SK-N-MC (cell line): ENCODE measurements around the gene PIKFYVE.
"Not testable (repeated sequence)": the region's sequence is repeated elsewhere in the genome, so short reads cannot be mapped to it uniquely, and the experiment has no call there.

Source experiments
- DNase-seq: peaks from one replicate; pipeline ENCODE4 v3.0.0-alpha.2; 2011; ENCODE audit warnings: low read depth, low spot score
- H3K27ac ChIP-seq: fragments of 200-600 bp; sonication (generic); 2 replicates; pipeline ENCODE4 v1.5.1; 2016; ENCODE audit warnings: mixed run types
- H3K36me3 ChIP-seq: fragments of 200-600 bp; sonication (generic); 2 replicates; pipeline ENCODE4 v1.6.1; 2017; ENCODE audit warnings: antibody characterized with exemption, low read length, mixed read lengths; ENCODE audit not compliant: insufficient read depth
- H3K4me3 ChIP-seq: fragments of 200-600 bp; sonication (generic); 2 replicates; pipeline ENCODE4 v1.5.1; 2016
- H3K9ac ChIP-seq: fragments of 200-600 bp; sonication (generic); 2 replicates; pipeline ENCODE4 v1.8.0; 2017; ENCODE audit warnings: mixed run types, mixed read lengths; ENCODE audit not compliant: insufficient read length
- H3K9me3 ChIP-seq: fragments of 200-600 bp; sonication (generic); 2 replicates; pipeline ENCODE4 v1.6.1; 2017; ENCODE audit warnings: low read depth, mild to moderate bottlenecking, antibody characterized with exemption, low read length, moderate library complexity, mixed read lengths
- EZH2 ChIP-seq: fragments of 200-600 bp; sonication (generic); IDR thresholded peaks from one replicate; pipeline ENCODE4 v1.6.1; 2017; ENCODE audit warnings: antibody characterized with exemption
- FOXP2 ChIP-seq: optimal IDR thresholded peaks from 2 replicates; pipeline ENCODE3; 2011; ENCODE audit warnings: mild to moderate bottlenecking, moderate library complexity; ENCODE audit not compliant: insufficient read depth; ENCODE audit errors: extremely low read length, control extremely low read depth
- POLR2AphosphoS5 ChIP-seq: IDR thresholded peaks from 2 replicates; pipeline ENCODE4 v1.6.1; 2012; ENCODE audit warnings: mild to moderate bottlenecking, low read depth, low read length, borderline replicate concordance

The PIKFYVE gene

GRCh38 chr2:208329485-208329884 is 63.4 kb downstream of the PIKFYVE start:
- no peak for DNase-seq

GRCh38 chr2:208334230-208334629 is 68.2 kb downstream of the PIKFYVE start:
- TF ChIP-seq FOXP2 (no peak), POLR2AphosphoS5 (no peak), EZH2 (no peak)
- Histone ChIP-seq H3K36me3 (peaks cover 33% of the 10 kb centered on the region), H3K9ac (no peak overlapping the region), H3K9me3 (no peaks in the 10 kb centered on the region), H3K27ac (no peak overlapping the region), H3K4me3 (no peak overlapping the region)
- no peak for DNase-seq

More at GRCh38 chr2:208329485-208329884, 63.4 kb downstream of the PIKFYVE start:
- Histone ChIP-seq H3K36me3 (peaks cover 42% of the 10 kb centered on the region), H3K9ac (no peak overlapping the region), H3K4me3 (no peak overlapping the region), H3K27ac (no peak overlapping the region), H3K9me3 (no peaks in the 10 kb centered on the region)
- TF ChIP-seq EZH2 (no peak), FOXP2 (no peak), POLR2AphosphoS5 (no peak)

- Histone ChIP-seq H3K27ac (no peak overlapping the region), H3K36me3 (peaks cover 59% of the 10 kb centered on the region), H3K4me3 (no peak overlapping the region), H3K9ac (no peak overlapping the region), H3K9me3 (no peaks in the 10 kb centered on the region)
- no peak for DNase-seq
- TF ChIP-seq EZH2, result no peak
- no peak for TF ChIP-seq POLR2AphosphoS5
These were observed 80.7 kb downstream of the PIKFYVE start for GRCh38 chr2:208346756-208347155.

GRCh38 chr2:208350610-208351009 is 84.6 kb downstream of the PIKFYVE start:
- no peaks in the 10 kb centered on the region; the same call in 1 of the 2 replicates for H3K9me3 ChIP-seq
- DNase-seq, result no peak
- H3K9ac ChIP-seq, result no peak overlapping the region
- H3K36me3 ChIP-seq, result peaks cover 76% of the 10 kb centered on the region
- no peak overlapping the region for H3K4me3 ChIP-seq
- no peak overlapping the region for H3K27ac ChIP-seq
- TF ChIP-seq FOXP2, result no peak
- TF ChIP-seq POLR2AphosphoS5, result no peak
- no peak for TF ChIP-seq EZH2

GRCh38 chr2:208352644-208353567 is 86.9 kb downstream of the PIKFYVE start:
- no peak overlapping the region for H3K27ac ChIP-seq
- H3K9ac ChIP-seq, result no peak overlapping the region
- H3K4me3 ChIP-seq, result no peak overlapping the region
- no peak for TF ChIP-seq EZH2
- no peak for TF ChIP-seq FOXP2
- TF ChIP-seq POLR2AphosphoS5, result no peak
- no peaks in the 10 kb centered on the region; the same call in 1 of the 2 replicates for H3K9me3 ChIP-seq
- H3K36me3 ChIP-seq, result peaks cover 59% of the 10 kb centered on the region
- DNase-seq, result no peak

GRCh38 chr2:208354964-208355381 is 88.9 kb downstream of the PIKFYVE start:
- Histone ChIP-seq H3K36me3 (peaks cover 51% of the 10 kb centered on the region), H3K9me3 (no peaks in the 10 kb centered on the region; the same call in 1 of the 2 replicates), H3K4me3 (no peak overlapping the region), H3K9ac (no peak overlapping the region), H3K27ac (no peak overlapping the region)
- no peak for DNase-seq
- TF ChIP-seq FOXP2, result no peak
- TF ChIP-seq EZH2, result no peak
- TF ChIP-seq POLR2AphosphoS5, result no peak

- peaks cover 41% of the 10 kb centered on the region for H3K36me3 ChIP-seq
- not testable (repeated sequence) for H3K27ac ChIP-seq, H3K9ac ChIP-seq, H3K4me3 ChIP-seq, H3K9me3 ChIP-seq, DNase-seq
These were observed 90.4 kb downstream of the PIKFYVE start for GRCh38 chr2:208356420-208356819.

GRCh38 chr2:208356846-208357574 is 91.0 kb downstream of the PIKFYVE start:
- no peaks in the 10 kb centered on the region; the same call in 1 of the 2 replicates for H3K9me3 ChIP-seq
- H3K27ac ChIP-seq, result no peak overlapping the region
- H3K4me3 ChIP-seq, result no peak overlapping the region
- H3K9ac ChIP-seq, result no peak overlapping the region
- TF ChIP-seq POLR2AphosphoS5 (no peak), FOXP2 (no peak), EZH2 (no peak)
- DNase-seq, result no peak
- H3K36me3 ChIP-seq, result peaks cover 35% of the 10 kb centered on the region
